H1 (cell line): ENCODE results near the gene MTR.

ENCODE experiments used
- ASH2L ChIP-seq: fragments of 200-600, 300-600 bp; sonication (generic); IDR thresholded peaks from one replicate; pipeline ENCODE4 v1.7.1; 2017; ENCODE audit warnings: low read length
- BCL11A ChIP-seq, 2 experiments: IDR thresholded peaks; one replicate each; pipeline ENCODE4 v1.6.1; 2011; ENCODE audit warnings: low read depth in 2 of 2, low read length in 2 of 2, mild to moderate bottlenecking in 2 of 2
- CREB1 ChIP-seq: IDR thresholded peaks from 2 replicates; pipeline ENCODE4 v1.6.1; 2012; ENCODE audit warnings: inconsistent platforms
- HDAC2 ChIP-seq, 2 experiments: fragments of 300-600 bp in 1 of 2; sonication (generic) in 1 of 2; IDR thresholded peaks; 2 replicates each; pipeline ENCODE4 v1.6.1; 2011 to 2012; ENCODE audit warnings: low read depth in 2 of 2, low read length in 2 of 2, mild to moderate bottlenecking in 2 of 2, moderate library complexity in 2 of 2, borderline replicate concordance in 1 of 2, inconsistent platforms in 1 of 2
- PHF8 ChIP-seq: fragments of 200-600 bp; sonication (generic); conservative IDR thresholded peaks from 2 replicates; pipeline ENCODE4 v1.7.1; 2012; ENCODE audit warnings: low read depth, mild to moderate bottlenecking, inconsistent platforms, low read length, moderate library complexity
- POLR2A ChIP-seq, 2 experiments: IDR thresholded peaks; 1 replicate in 1 of 2; 2 replicates in 1 of 2; pipeline ENCODE4 v1.6.1; 2011; ENCODE audit warnings: low read depth in 2 of 2, low read length in 2 of 2, mild to moderate bottlenecking in 2 of 2; ENCODE audit errors: control extremely low read depth in 1 of 2
- POLR2AphosphoS5 ChIP-seq: IDR thresholded peaks from 2 replicates; pipeline ENCODE4 v1.6.1; 2011; ENCODE audit warnings: low read depth, low read length
- RXRA ChIP-seq: IDR thresholded peaks from 2 replicates; pipeline ENCODE4 v1.6.1; 2011; ENCODE audit warnings: low read depth, mild to moderate bottlenecking, low read length, moderate library complexity; ENCODE audit not compliant: insufficient read depth
- TBP ChIP-seq: IDR thresholded peaks from 2 replicates; pipeline ENCODE4 v1.6.1; 2011; ENCODE audit warnings: low read depth, low read length, improper control_type of control experiment
- TEAD4 ChIP-seq: IDR thresholded peaks from 2 replicates; pipeline ENCODE4 v1.6.1; 2012; ENCODE audit warnings: low read depth, low read length, inconsistent platforms, mixed read lengths
- TF ChIP-seq, protein P1 (sequence below), 3 experiments: IDR thresholded peaks; 1 replicate in 2 of 3; 2 replicates in 1 of 3; pipeline versions ENCODE4 v1.5.1 to v1.6.1; 2011; ENCODE audit warnings: low read length in 3 of 3, mild to moderate bottlenecking in 3 of 3, inconsistent platforms in 2 of 3, low read depth in 1 of 3, moderate library complexity in 1 of 3; ENCODE audit not compliant: insufficient read depth in 1 of 3; ENCODE audit errors: control extremely low read depth in 1 of 3

DNA sequence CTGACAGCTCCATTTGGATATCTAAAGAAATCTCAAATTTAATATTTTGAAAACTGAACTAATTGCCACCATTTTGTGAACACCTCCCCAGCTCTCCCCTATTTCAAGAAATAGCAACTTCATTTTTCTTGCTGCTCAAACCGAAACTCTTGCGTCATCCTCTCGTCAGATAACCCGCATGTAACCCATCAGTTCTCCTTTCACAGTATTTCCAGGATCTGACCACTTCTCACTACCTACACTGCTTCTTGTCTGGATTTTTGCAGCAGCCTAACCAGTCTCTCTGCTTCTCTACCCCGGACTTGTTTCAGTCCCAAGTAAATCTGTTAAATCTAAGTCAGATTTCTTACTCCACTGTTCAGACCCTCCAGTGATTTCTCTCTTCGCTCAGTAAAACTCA is 75.6 kb downstream of the MTR start:
- no peak for TF ChIP-seq PHF8
- TF ChIP-seq HDAC2 (IDR thresholded peaks at IDR 0.05; ENCODE audit: borderline replicate concordance in 1 of 2, low read depth in 2 of 2, low read length in 2 of 2), result no peak
- TF ChIP-seq POLR2A (IDR thresholded peaks at IDR 0.05; ENCODE audit: control extremely low read depth in 1 of 2, low read depth in 2 of 2, low read length in 2 of 2), result no peak
- TF ChIP-seq CREB1, result no peak
- TF ChIP-seq, protein P1, sequence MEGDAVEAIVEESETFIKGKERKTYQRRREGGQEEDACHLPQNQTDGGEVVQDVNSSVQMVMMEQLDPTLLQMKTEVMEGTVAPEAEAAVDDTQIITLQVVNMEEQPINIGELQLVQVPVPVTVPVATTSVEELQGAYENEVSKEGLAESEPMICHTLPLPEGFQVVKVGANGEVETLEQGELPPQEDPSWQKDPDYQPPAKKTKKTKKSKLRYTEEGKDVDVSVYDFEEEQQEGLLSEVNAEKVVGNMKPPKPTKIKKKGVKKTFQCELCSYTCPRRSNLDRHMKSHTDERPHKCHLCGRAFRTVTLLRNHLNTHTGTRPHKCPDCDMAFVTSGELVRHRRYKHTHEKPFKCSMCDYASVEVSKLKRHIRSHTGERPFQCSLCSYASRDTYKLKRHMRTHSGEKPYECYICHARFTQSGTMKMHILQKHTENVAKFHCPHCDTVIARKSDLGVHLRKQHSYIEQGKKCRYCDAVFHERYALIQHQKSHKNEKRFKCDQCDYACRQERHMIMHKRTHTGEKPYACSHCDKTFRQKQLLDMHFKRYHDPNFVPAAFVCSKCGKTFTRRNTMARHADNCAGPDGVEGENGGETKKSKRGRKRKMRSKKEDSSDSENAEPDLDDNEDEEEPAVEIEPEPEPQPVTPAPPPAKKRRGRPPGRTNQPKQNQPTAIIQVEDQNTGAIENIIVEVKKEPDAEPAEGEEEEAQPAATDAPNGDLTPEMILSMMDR (IDR thresholded peaks at IDR 0.05; ENCODE audit: control extremely low read depth in 1 of 3, insufficient read depth in 1 of 3, low read depth in 1 of 3, low read length in 3 of 3), result no peak
- TF ChIP-seq POLR2AphosphoS5, result no peak
- no peak for TF ChIP-seq TBP
- TF ChIP-seq TEAD4, result no peak
- no peak for TF ChIP-seq RXRA
- no peak for TF ChIP-seq ASH2L
- no peak for TF ChIP-seq BCL11A (IDR thresholded peaks at IDR 0.05; ENCODE audit: low read depth in 2 of 2, low read length in 2 of 2)
